Measurements from ENCODE around the gene CNTN3. TPM values are rescaled to one million over a fixed set of nuclear protein-coding genes. Genes with fewer than 3 reads are reported as not detected.

Gene CNTN3
- total RNA-seq, 1 experiment from 2014 or later = not detected

DNA sequence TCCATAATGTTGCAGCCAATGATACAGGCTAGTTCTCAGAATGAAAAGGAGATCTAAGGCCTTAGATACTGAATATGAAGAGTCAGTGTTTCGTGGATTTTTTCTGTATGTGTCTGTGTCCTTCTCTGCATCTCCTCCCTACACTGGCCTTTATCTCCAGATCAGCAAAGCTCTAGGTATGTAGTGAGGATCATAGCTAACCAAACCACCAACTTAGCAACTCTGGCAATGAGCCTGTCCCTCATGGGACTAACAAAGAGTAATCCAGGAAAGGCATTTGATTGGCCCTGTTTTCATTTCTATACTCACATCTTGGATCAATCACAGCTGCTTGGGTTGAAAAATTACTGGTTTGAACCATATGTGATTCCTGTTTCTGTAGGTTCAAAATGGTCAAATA, 18.6 kb upstream of the CNTN3 start:
- intact Hi-C loops (cut with micrococcal nuclease) = no loop called here

More for the DNA sequence above, 18.6 kb upstream of the CNTN3 start:
- ChIA-PET CTCF (no interaction called here), POLR2A (no interaction called here), RAD21 (ENCODE audit: low non-redundant PET in 1 of 2, low total read pairs in 2 of 2, uncharacterized antibody in 2 of 2, unreplicated experiment in 2 of 2) (no interaction called here)
- H3K4me2 ChIP-seq (ENCODE audit: low read length) = no peak overlapping the region
- H3K79me2 ChIP-seq (ENCODE audit: insufficient read depth, low read length) = no peaks in the 10 kb centered on the region
- no TSS peak for BruUV-seq (replicated peaks)
- H3K9ac ChIP-seq (ENCODE audit: low read length) = no peak overlapping the region
- no peaks in the 10 kb centered on the region for H3K4me1 ChIP-seq (ENCODE audit: control insufficient read depth in 1 of 2, insufficient read depth in 2 of 2, low read length in 2 of 2)
- H3K9me2 ChIP-seq (ENCODE audit: insufficient read depth) = no peaks in the 10 kb centered on the region
- no peaks in the 10 kb centered on the region for H3K36me3 ChIP-seq (ENCODE audit: control insufficient read depth in 1 of 2, insufficient read depth in 2 of 2, low read length in 2 of 2)
- no peak for ATAC-seq
- TF ChIP-seq, protein P1, sequence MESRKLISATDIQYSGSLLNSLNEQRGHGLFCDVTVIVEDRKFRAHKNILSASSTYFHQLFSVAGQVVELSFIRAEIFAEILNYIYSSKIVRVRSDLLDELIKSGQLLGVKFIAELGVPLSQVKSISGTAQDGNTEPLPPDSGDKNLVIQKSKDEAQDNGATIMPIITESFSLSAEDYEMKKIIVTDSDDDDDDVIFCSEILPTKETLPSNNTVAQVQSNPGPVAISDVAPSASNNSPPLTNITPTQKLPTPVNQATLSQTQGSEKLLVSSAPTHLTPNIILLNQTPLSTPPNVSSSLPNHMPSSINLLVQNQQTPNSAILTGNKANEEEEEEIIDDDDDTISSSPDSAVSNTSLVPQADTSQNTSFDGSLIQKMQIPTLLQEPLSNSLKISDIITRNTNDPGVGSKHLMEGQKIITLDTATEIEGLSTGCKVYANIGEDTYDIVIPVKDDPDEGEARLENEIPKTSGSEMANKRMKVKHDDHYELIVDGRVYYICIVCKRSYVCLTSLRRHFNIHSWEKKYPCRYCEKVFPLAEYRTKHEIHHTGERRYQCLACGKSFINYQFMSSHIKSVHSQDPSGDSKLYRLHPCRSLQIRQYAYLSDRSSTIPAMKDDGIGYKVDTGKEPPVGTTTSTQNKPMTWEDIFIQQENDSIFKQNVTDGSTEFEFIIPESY (IDR thresholded peaks at IDR 0.05; ENCODE audit: extremely low read depth, insufficient replicate concordance, low read length) = no peak
- TF ChIP-seq EZH2 (IDR thresholded peaks at IDR 0.05) (no peak), CEBPB (IDR thresholded peaks at IDR 0.05; ENCODE audit: low read depth) (no peak), SIN3A (IDR thresholded peaks at IDR 0.05; ENCODE audit: low read depth) (no peak), JUND (IDR thresholded peaks at IDR 0.05) (no peak), ZNF274 (IDR thresholded peaks at IDR 0.05; ENCODE audit: low read depth, low read length) (no peak), TCF7L2 (IDR thresholded peaks at IDR 0.05; ENCODE audit: borderline replicate concordance, extremely low read depth, insufficient read depth, insufficient read length) (no peak), EZH2phosphoT487 (IDR thresholded peaks at IDR 0.05; ENCODE audit: borderline replicate concordance) (no peak)
- TF ChIP-seq, protein P2, sequence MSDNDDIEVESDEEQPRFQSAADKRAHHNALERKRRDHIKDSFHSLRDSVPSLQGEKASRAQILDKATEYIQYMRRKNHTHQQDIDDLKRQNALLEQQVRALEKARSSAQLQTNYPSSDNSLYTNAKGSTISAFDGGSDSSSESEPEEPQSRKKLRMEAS (IDR thresholded peaks at IDR 0.05) = no peak
- TF ChIP-seq, protein P3, sequence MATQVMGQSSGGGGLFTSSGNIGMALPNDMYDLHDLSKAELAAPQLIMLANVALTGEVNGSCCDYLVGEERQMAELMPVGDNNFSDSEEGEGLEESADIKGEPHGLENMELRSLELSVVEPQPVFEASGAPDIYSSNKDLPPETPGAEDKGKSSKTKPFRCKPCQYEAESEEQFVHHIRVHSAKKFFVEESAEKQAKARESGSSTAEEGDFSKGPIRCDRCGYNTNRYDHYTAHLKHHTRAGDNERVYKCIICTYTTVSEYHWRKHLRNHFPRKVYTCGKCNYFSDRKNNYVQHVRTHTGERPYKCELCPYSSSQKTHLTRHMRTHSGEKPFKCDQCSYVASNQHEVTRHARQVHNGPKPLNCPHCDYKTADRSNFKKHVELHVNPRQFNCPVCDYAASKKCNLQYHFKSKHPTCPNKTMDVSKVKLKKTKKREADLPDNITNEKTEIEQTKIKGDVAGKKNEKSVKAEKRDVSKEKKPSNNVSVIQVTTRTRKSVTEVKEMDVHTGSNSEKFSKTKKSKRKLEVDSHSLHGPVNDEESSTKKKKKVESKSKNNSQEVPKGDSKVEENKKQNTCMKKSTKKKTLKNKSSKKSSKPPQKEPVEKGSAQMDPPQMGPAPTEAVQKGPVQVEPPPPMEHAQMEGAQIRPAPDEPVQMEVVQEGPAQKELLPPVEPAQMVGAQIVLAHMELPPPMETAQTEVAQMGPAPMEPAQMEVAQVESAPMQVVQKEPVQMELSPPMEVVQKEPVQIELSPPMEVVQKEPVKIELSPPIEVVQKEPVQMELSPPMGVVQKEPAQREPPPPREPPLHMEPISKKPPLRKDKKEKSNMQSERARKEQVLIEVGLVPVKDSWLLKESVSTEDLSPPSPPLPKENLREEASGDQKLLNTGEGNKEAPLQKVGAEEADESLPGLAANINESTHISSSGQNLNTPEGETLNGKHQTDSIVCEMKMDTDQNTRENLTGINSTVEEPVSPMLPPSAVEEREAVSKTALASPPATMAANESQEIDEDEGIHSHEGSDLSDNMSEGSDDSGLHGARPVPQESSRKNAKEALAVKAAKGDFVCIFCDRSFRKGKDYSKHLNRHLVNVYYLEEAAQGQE (IDR thresholded peaks at IDR 0.05; ENCODE audit: low read depth) = no peak
- H3K4me3 ChIP-seq (replicated peaks in 1 of 2; ENCODE audit: low read depth in 1 of 2, low read length in 2 of 2) = no peak overlapping the region
- no peaks in the 10 kb centered on the region for H3K27me3 ChIP-seq (ENCODE audit: insufficient read depth, low read length)
- H3K9me3 ChIP-seq (ENCODE audit: control insufficient read depth in 1 of 2, insufficient read depth in 1 of 2, low read depth in 1 of 2, low read length in 2 of 2) = peaks cover 4 to 14% of the 10 kb centered on the region in 2 experiments; a peak in 2 of 4 replicates
- no peak overlapping the region for H2AFZ ChIP-seq (ENCODE audit: low read depth, low read length, poor library complexity, severe bottlenecking)
- no peaks in the 10 kb centered on the region for H4K20me1 ChIP-seq (ENCODE audit: insufficient read depth)
- no peak overlapping the region for H3K27ac ChIP-seq (ENCODE audit: low read depth, low read length)
- no peak for DNase-seq (ENCODE audit: low read depth, low spot score)
